ENCODE measurements around the gene ORC6. TPM values are rescaled to one million over a fixed set of nuclear protein-coding genes. Genes with fewer than 3 reads are reported as not detected.

ORC6 gene
- total RNA-seq, 1 donor from 2014 or later: 13.2 TPM

GRCh38 chr16:46700048-46700447 is 10.6 kb downstream of the ORC6 start:
- Mint-ChIP-seq H3K36me3 (ENCODE audit: low read depth) (peaks cover 4% of the 10 kb centered on the region), H3K9me3 (no peaks in the 10 kb centered on the region), H3K4me3 (no peak overlapping the region), H3K27ac (no peak overlapping the region), H3K27me3 (no peaks in the 10 kb centered on the region), H3K4me1 (no peaks in the 10 kb centered on the region)
- no peak for TF ChIP-seq CTCF (IDR thresholded peaks at IDR 0.05)
- no peak for ATAC-seq (ENCODE audit: low read depth)
- ChIA-PET POLR2A (no interaction called here), CTCF (no interaction called here)
- intact Hi-C loops (cut with micrococcal nuclease): no loop called here
- no peak for DNase-seq

DNA sequence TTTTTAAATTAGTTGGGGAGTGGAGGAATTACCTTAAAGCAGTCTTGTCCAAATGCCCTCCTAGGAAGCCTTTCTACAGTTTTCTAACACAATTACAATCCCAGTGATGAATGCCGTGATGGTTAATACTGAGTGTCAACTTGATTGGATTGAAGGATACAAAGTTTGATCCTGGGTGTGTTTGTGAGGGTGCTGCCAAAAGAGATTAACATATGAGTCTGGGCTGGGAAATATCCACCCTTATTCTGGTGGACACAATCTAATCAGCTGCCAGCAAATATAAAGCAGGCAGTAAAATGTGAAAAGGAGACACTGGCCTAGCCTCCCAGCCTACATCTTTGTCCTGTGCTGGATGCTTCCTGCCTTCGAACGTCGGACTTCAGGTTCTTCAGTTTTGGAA is 12.2 kb downstream of the ORC6 start:
- Mint-ChIP-seq H3K36me3 (ENCODE audit: low read depth) (no peaks in the 10 kb centered on the region), H3K27ac (no peak overlapping the region), H3K9me3 (no peaks in the 10 kb centered on the region), H3K27me3 (no peaks in the 10 kb centered on the region), H3K4me1 (no peaks in the 10 kb centered on the region), H3K4me3 (no peak overlapping the region)
- ATAC-seq (ENCODE audit: low read depth) (no peak), DNase-seq (no peak)
- ChIA-PET POLR2A (interaction anchor here (0.6 to 1.0 kb wide), 2 partner anchors 11 to 41 kb away, joined by 3 to 5 read pairs; no protein-coding TSS in a partner anchor), CTCF (no interaction called here)
- TF ChIP-seq CTCF (IDR thresholded peaks at IDR 0.05): no peak
- intact Hi-C loops (cut with micrococcal nuclease): no loop called here

DNA sequence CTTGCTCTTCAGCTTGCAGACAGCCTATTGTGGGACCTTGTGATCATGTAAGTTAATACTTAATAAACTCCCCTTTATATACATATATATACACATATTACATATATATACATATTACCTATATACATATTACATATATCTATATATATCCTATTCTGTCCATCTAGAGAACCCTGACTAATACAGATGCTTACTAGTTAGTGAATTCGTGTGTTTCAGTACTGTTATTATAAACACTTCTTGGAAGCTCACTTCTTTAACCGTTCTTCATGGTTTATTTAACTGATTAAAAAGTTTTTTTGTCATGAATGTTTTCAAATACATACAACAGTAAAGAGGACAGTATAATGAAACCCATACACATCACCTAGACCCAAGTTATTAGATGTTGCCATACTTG is 12.6 kb downstream of the ORC6 start:
- no peak overlapping the region for H3K27ac Mint-ChIP-seq
- POLR2A ChIA-PET: no interaction called here
- no peak overlapping the region for H3K4me3 Mint-ChIP-seq
- H3K36me3 Mint-ChIP-seq (ENCODE audit: low read depth): no peaks in the 10 kb centered on the region
- TF ChIP-seq CTCF (IDR thresholded peaks at IDR 0.05): no peak
- CTCF ChIA-PET: no interaction called here
- H3K4me1 Mint-ChIP-seq: no peaks in the 10 kb centered on the region
- intact Hi-C loops (cut with micrococcal nuclease): no loop called here
- ATAC-seq (ENCODE audit: low read depth) (no peak), DNase-seq (no peak)
- H3K27me3 Mint-ChIP-seq: no peaks in the 10 kb centered on the region
- H3K9me3 Mint-ChIP-seq: no peaks in the 10 kb centered on the region

DNA sequence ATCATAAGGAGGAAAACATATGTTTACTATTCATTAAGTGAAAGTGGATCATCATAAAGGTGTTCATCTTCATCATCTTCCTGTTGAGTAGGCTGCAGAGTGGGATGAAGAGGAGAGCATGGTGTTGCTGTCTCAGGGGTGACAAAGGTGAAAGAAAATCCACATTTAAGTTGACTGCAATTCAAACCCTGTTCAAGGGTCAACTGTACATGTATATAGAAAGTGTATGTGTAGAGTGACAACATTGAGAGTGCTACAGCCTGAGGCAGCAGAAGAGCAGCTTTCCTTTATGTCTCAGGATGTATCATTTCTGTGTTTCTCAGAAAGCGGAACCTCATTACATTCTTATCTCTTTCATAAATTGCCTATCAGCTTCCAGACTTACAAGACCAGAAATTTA is 17.2 kb downstream of the ORC6 start:
- ChIA-PET CTCF (no interaction called here), POLR2A (no interaction called here)
- no peaks in the 10 kb centered on the region for H3K27me3 Mint-ChIP-seq
- ATAC-seq (ENCODE audit: low read depth): no peak
- peaks cover 2% of the 10 kb centered on the region for H3K4me1 Mint-ChIP-seq
- TF ChIP-seq CTCF (IDR thresholded peaks at IDR 0.05): no peak
- no peak overlapping the region for H3K27ac Mint-ChIP-seq
- H3K4me3 Mint-ChIP-seq: no peak overlapping the region
- H3K9me3 Mint-ChIP-seq: no peaks in the 10 kb centered on the region
- no peaks in the 10 kb centered on the region for H3K36me3 Mint-ChIP-seq (ENCODE audit: low read depth)
- no peak for DNase-seq
- intact Hi-C loops (cut with micrococcal nuclease): no loop called here

DNA sequence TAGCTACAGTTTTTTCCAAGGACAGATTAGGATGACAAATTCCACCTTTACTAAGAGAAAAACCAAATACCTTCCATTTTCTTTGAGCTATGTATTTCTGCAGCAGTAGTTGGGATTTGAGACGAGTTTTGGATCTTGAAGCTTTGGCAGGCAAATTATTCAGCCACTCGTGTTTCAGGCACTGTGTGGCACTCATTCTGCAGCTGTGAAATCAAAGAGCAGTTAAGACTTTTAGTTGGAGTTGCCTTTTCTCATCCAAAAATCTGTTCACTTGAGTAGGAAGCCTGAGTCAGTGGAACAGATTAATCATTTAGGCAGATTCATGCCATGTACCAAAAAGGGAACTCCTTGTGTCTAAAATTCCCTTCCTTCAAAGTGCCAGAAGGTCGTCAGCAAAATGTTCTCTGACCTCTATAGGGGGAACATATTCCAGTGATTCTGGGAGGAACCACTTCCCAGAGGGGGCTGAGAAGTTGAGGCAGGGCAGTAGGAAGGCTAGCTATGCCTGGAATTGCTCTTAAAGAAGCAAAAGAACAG is 20.1 kb downstream of the ORC6 start:
- H3K36me3 Mint-ChIP-seq (ENCODE audit: low read depth): no peaks in the 10 kb centered on the region
- intact Hi-C loops (cut with micrococcal nuclease): no loop called here
- ChIA-PET POLR2A (no interaction called here), CTCF (no interaction called here)
- H3K4me3 Mint-ChIP-seq: no peak overlapping the region
- no peak for DNase-seq
- peaks cover 16% of the 10 kb centered on the region for H3K4me1 Mint-ChIP-seq
- no peak overlapping the region for H3K27ac Mint-ChIP-seq
- H3K27me3 Mint-ChIP-seq: no peaks in the 10 kb centered on the region
- TF ChIP-seq CTCF (IDR thresholded peaks at IDR 0.05): no peak
- no peak for ATAC-seq (ENCODE audit: low read depth)
- no peaks in the 10 kb centered on the region for H3K9me3 Mint-ChIP-seq
